GM21737 (cell line): Measurements from ENCODE around the gene INAVA.
"Not testable (repeated sequence)": the region's sequence is repeated elsewhere in the genome, so short reads cannot be mapped to it uniquely, and the experiment has no call there.

Source experiments
- ATAC-seq: cut with Tn5 transposase; IDR thresholded peaks from one replicate; pipeline ENCODE4 v1.9.1; 2021; ENCODE audit warnings: mild to moderate bottlenecking, moderate library complexity; ENCODE audit not compliant: unreplicated experiment

Gene INAVA

GRCh38 chr1:200916681-200917080, 22.0 kb downstream of the INAVA start:
- ATAC-seq = no peak

- no peak for ATAC-seq
Measured at GRCh38 chr1:200917291-200917817, 22.7 kb downstream of the INAVA start.

- ATAC-seq = no peak
Measured at GRCh38 chr1:200918006-200918405, 23.3 kb downstream of the INAVA start.

- ATAC-seq = no peak
Measured at GRCh38 chr1:200919386-200919785, 24.7 kb downstream of the INAVA start.

GRCh38 chr1:200921571-200922110, 26.9 kb downstream of the INAVA start:
- no peak for ATAC-seq

- ATAC-seq = no peak
Measured at GRCh38 chr1:200922406-200922805, 27.7 kb downstream of the INAVA start.

- no peak for ATAC-seq
Measured at GRCh38 chr1:200923601-200924000, 28.9 kb downstream of the INAVA start.

- ATAC-seq = no peak
Measured at GRCh38 chr1:200925831-200926230, 31.1 kb downstream of the INAVA start.

- no peak for ATAC-seq
Measured at GRCh38 chr1:200929530-200930278, 35.0 kb downstream of the INAVA start.

- ATAC-seq = not testable (repeated sequence)
Measured at GRCh38 chr1:200930285-200930684, 35.6 kb downstream of the INAVA start.

GRCh38 chr1:200931776-200932175, 37.1 kb downstream of the INAVA start:
- no peak for ATAC-seq

- no peak for ATAC-seq
Measured at GRCh38 chr1:200934676-200935245, 40.1 kb downstream of the INAVA start.

GRCh38 chr1:200935286-200935962, 40.7 kb downstream of the INAVA start:
- not testable (repeated sequence) for ATAC-seq

- ATAC-seq = no peak
Measured at GRCh38 chr1:200938955-200939354, 44.3 kb downstream of the INAVA start.

GRCh38 chr1:200945111-200945510, 50.4 kb downstream of the INAVA start:
- no peak for ATAC-seq

- no peak for ATAC-seq
Measured at GRCh38 chr1:200947059-200947566, 52.4 kb downstream of the INAVA start.

GRCh38 chr1:200949626-200950025, 54.9 kb downstream of the INAVA start:
- ATAC-seq = no peak

GRCh38 chr1:200951016-200951415, 56.3 kb downstream of the INAVA start:
- ATAC-seq = no peak

GRCh38 chr1:200954434-200954833, 59.7 kb downstream of the INAVA start:
- no peak for ATAC-seq

GRCh38 chr1:200958597-200958996, 63.9 kb downstream of the INAVA start:
- ATAC-seq = no peak

- ATAC-seq = no peak
Measured at GRCh38 chr1:200959411-200959921, 64.8 kb downstream of the INAVA start.
